Keratinocyte (primary cell): ENCODE results near the gene DTX3. TPM values are rescaled to one million over a fixed set of nuclear protein-coding genes. Genes with fewer than 3 reads are reported as not detected.

Source experiments
- DNase-seq: peaks from one replicate; pipeline ENCODE4 v3.0.0-alpha.2; 2011; ENCODE audit warnings: low read depth, missing footprints, low spot score
- FAIRE-seq: peaks from 2 replicates; lab custom pipeline; 2011; peaks lifted over from hg19 to GRCh38; lab: Jason Lieb, UNC
- H2AFZ ChIP-seq: 2 replicates; pipeline ENCODE4 v1.6.0; 2012; ENCODE audit warnings: low read length, control low read depth, inconsistent platforms; ENCODE audit not compliant: control insufficient read depth
- H3K27ac ChIP-seq: 2 replicates; pipeline ENCODE4 v1.5.1; 2011; ENCODE audit warnings: low read length; ENCODE audit not compliant: control insufficient read depth, insufficient read depth
- H3K27me3 ChIP-seq: 3 replicates; pipeline ENCODE4 v1.6.0; 2011; ENCODE audit warnings: low read length; ENCODE audit not compliant: control insufficient read depth, insufficient read depth; ENCODE audit errors: extremely low read depth
- H3K36me3 ChIP-seq, 2 experiments: 2 replicates in 1 of 2; 3 replicates in 1 of 2; pipeline ENCODE4 v1.5.1; 2011; ENCODE audit warnings: low read length in 2 of 2, mild to moderate bottlenecking in 1 of 2; ENCODE audit not compliant: control insufficient read depth in 2 of 2, insufficient read depth in 2 of 2; ENCODE audit errors: extremely low read depth in 1 of 2
- H3K4me1 ChIP-seq: 3 replicates; pipeline ENCODE4 v1.5.1; 2011; ENCODE audit warnings: low read length; ENCODE audit not compliant: control insufficient read depth, insufficient read depth; ENCODE audit errors: extremely low read depth
- H3K4me2 ChIP-seq: 3 replicates; pipeline ENCODE4 v1.6.0; 2011; ENCODE audit warnings: low read depth, low read length; ENCODE audit not compliant: control insufficient read depth, insufficient read depth; ENCODE audit errors: extremely low read depth
- H3K4me3 ChIP-seq, 3 experiments: fragments of 200-600 bp in 1 of 3; sonication (generic) in 1 of 3; 2 replicates in 2 of 3; 3 replicates in 1 of 3; pipeline ENCODE4 v1.5.1; 2011 to 2016; ENCODE audit warnings: low read length in 3 of 3, mild to moderate bottlenecking in 3 of 3, control low read depth in 2 of 3, inconsistent platforms in 1 of 3, low read depth in 1 of 3, mixed read lengths in 1 of 3, mixed run types in 1 of 3, moderate library complexity in 1 of 3; ENCODE audit not compliant: control insufficient read depth in 2 of 3, insufficient read depth in 2 of 3; ENCODE audit errors: extremely low read depth in 1 of 3
- H3K79me2 ChIP-seq: 2 replicates; pipeline ENCODE4 v1.6.0; 2012; ENCODE audit warnings: low read length; ENCODE audit not compliant: control insufficient read depth, insufficient read depth
- H3K9ac ChIP-seq: 3 replicates; pipeline ENCODE4 v1.6.0; 2011; ENCODE audit warnings: low read length; ENCODE audit not compliant: control insufficient read depth, insufficient read depth; ENCODE audit errors: extremely low read depth
- H3K9me1 ChIP-seq: 3 replicates; pipeline ENCODE4 v1.6.0; 2011; ENCODE audit warnings: low read length; ENCODE audit not compliant: control insufficient read depth, insufficient read depth; ENCODE audit errors: extremely low read depth
- H3K9me3 ChIP-seq: 2 replicates; pipeline ENCODE4 v1.5.1; 2012; ENCODE audit warnings: low read depth, low read length; ENCODE audit not compliant: control insufficient read depth
- H4K20me1 ChIP-seq: 3 replicates; pipeline ENCODE4 v1.6.0; 2011; ENCODE audit warnings: low read length; ENCODE audit not compliant: control insufficient read depth, insufficient read depth; ENCODE audit errors: extremely low read depth
- EZH2 ChIP-seq: IDR thresholded peaks from one replicate; pipeline ENCODE4 v1.6.1; 2012; ENCODE audit warnings: inconsistent platforms, mild to moderate bottlenecking, low read length, moderate library complexity
- dilution Hi-C: fragments of 300-500 bp; cut with MboI; formaldehyde crosslinking; loops from one replicate; pipeline ENCODE4 v1.7.0; 2020; ENCODE audit warnings: low sequenced_read_pairs; ENCODE audit not compliant: extremely low pct_ligation_motif_present
- polyA plus RNA-seq, 5 experiments: library from polyadenylated mRNA; depleted of rRNA in 3 of 5; stranded (reverse) in 3 of 5; stranded (forward) in 1 of 5; unstranded in 1 of 5; fragments of >200 nt; gene quantifications; 1 replicate in 1 of 5; 2 replicates in 3 of 5; 3 replicates in 1 of 5; pipeline versions ENCODE4 v1.2.1 to v1.2.3, GENCODE V29; 2011 to 2012; ENCODE audit warnings: missing spikeins in 2 of 5, low read depth in 1 of 5, low replicate concordance in 1 of 5
- TF ChIP-seq, protein P1 (sequence below), 3 experiments: IDR thresholded peaks in 1 of 3; conservative IDR thresholded peaks in 1 of 3; optimal IDR thresholded peaks in 1 of 3; 2 replicates in 2 of 3; 3 replicates in 1 of 3; pipeline versions ENCODE3 to v1.5.1; 2011; ENCODE audit warnings: low read length in 3 of 3, mild to moderate bottlenecking in 3 of 3, moderate library complexity in 2 of 3, control low read depth in 1 of 3, inconsistent platforms in 1 of 3; ENCODE audit not compliant: insufficient read depth in 2 of 3; ENCODE audit errors: extremely low read depth in 1 of 3

The DTX3 gene
- polyA plus RNA-seq, 1 donor (not counting 4 experiments of a cell fraction or from before 2014, with no cell fraction given): 2.6 TPM

GRCh38 chr12:57624441-57625220 is 20.0 kb downstream of the DTX3 start:
- Histone ChIP-seq H3K36me3 (no peaks in the 10 kb centered on the region), H4K20me1 (peaks cover 3% of the 10 kb centered on the region), H3K27me3 (peaks cover 96% of the 10 kb centered on the region), H3K4me3 (no peak overlapping the region), H3K79me2 (no peaks in the 10 kb centered on the region), H3K27ac (no peak overlapping the region), H3K9me3 (no peaks in the 10 kb centered on the region), H2AFZ (no peak overlapping the region), H3K4me2 (no peak overlapping the region), H3K9ac (no peak overlapping the region), H3K4me1 (peaks cover 16% of the 10 kb centered on the region), H3K9me1 (no peaks in the 10 kb centered on the region)
- FAIRE-seq: no peak
- no peak for DNase-seq
- TF ChIP-seq EZH2: no peak
- TF ChIP-seq, protein P1, sequence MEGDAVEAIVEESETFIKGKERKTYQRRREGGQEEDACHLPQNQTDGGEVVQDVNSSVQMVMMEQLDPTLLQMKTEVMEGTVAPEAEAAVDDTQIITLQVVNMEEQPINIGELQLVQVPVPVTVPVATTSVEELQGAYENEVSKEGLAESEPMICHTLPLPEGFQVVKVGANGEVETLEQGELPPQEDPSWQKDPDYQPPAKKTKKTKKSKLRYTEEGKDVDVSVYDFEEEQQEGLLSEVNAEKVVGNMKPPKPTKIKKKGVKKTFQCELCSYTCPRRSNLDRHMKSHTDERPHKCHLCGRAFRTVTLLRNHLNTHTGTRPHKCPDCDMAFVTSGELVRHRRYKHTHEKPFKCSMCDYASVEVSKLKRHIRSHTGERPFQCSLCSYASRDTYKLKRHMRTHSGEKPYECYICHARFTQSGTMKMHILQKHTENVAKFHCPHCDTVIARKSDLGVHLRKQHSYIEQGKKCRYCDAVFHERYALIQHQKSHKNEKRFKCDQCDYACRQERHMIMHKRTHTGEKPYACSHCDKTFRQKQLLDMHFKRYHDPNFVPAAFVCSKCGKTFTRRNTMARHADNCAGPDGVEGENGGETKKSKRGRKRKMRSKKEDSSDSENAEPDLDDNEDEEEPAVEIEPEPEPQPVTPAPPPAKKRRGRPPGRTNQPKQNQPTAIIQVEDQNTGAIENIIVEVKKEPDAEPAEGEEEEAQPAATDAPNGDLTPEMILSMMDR (optimal IDR thresholded peaks at IDR 0.05 in 1 of 3, IDR thresholded peaks at IDR 0.05 in 1 of 3, conservative IDR thresholded peaks at IDR 0.05 in 1 of 3; ENCODE audit: extremely low read depth in 1 of 3, insufficient read depth in 2 of 3, low read length in 3 of 3): no peak
- dilution Hi-C loops: no loop called here

DNA sequence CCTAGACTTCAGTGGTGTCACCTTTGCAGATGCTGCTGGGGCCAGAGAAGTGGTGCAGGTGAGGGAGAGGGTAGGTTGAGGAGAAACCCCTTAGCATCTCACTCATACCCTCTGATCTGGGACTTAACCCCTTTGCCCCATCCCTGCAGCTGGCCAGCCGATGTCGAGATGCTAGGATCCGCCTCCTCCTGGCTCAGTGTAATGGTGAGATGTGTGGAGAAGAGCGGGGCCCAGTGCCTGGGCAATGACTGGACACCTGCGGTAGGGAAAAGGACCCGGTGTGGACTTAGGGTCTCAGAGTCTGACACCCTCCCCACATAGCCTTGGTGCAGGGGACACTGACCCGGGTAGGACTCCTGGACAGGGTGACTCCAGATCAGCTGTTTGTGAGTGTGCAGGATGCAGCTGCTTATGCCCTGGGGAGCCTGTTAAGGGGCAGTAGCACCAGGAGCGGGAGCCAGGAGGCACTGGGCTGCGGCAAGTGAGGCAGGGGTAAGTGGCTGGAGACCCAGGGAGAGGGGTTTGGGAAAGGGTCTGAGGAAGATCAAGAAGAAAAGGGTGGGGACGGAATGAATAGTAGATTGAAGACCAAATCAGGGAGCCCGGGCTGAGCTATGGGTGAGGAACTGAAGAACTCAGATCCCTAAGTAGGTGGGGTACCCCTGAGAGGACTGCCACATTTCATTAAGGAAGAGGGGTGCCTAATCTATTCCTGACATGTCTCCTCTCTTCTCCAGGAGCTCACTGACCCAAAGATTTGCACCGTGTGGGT is 20.8 kb downstream of the DTX3 start:
- Histone ChIP-seq H3K4me2 (no peak overlapping the region), H3K27ac (no peak overlapping the region), H4K20me1 (peaks cover 3% of the 10 kb centered on the region), H3K4me3 (no peak overlapping the region), H3K9ac (no peak overlapping the region), H3K36me3 (no peaks in the 10 kb centered on the region), H3K9me3 (no peaks in the 10 kb centered on the region), H2AFZ (no peak overlapping the region), H3K27me3 (peaks cover 92% of the 10 kb centered on the region), H3K4me1 (peaks cover 15% of the 10 kb centered on the region), H3K79me2 (no peaks in the 10 kb centered on the region), H3K9me1 (no peaks in the 10 kb centered on the region)
- dilution Hi-C loops: no loop called here
- DNase-seq: no peak
- no peak for FAIRE-seq
- TF ChIP-seq, protein P1 (optimal IDR thresholded peaks at IDR 0.05 in 1 of 3, IDR thresholded peaks at IDR 0.05 in 1 of 3, conservative IDR thresholded peaks at IDR 0.05 in 1 of 3; ENCODE audit: extremely low read depth in 1 of 3, insufficient read depth in 2 of 3, low read length in 3 of 3): no peak
- TF ChIP-seq EZH2: no peak
